CD4-positive, alpha-beta T cell treated with Interleukin-6 for 4 hours (primary cell): ENCODE results near the gene CADPS2.

Experiments
- DNase-seq: peaks from one replicate; pipeline ENCODE4 v3.0.0-alpha.2; 2020; ENCODE audit warnings: mixed read lengths

The CADPS2 gene

GRCh38 chr7:122584676-122585251 is 301.5 kb downstream of the CADPS2 start:
- no peak for DNase-seq

GRCh38 chr7:122578350-122578749 is 307.9 kb downstream of the CADPS2 start:
- no peak for DNase-seq

- no peak for DNase-seq
Observed at GRCh38 chr7:122577449-122578003, 308.7 kb downstream of the CADPS2 start.

GRCh38 chr7:122572706-122573105 is 313.6 kb downstream of the CADPS2 start:
- DNase-seq: no peak

GRCh38 chr7:122561326-122561725 is 324.9 kb downstream of the CADPS2 start:
- no peak for DNase-seq

GRCh38 chr7:122556873-122557542 is 329.3 kb downstream of the CADPS2 start:
- DNase-seq: no peak

- DNase-seq: no peak
Observed at GRCh38 chr7:122556219-122556618, 330.0 kb downstream of the CADPS2 start.

GRCh38 chr7:122553761-122554160 is 332.5 kb downstream of the CADPS2 start:
- no peak for DNase-seq

- no peak for DNase-seq
Observed at GRCh38 chr7:122552769-122553168, 333.5 kb downstream of the CADPS2 start.

- no peak for DNase-seq
Observed at GRCh38 chr7:122550545-122550944, 335.7 kb downstream of the CADPS2 start.

GRCh38 chr7:122549578-122549977 is 336.7 kb downstream of the CADPS2 start:
- DNase-seq: no peak

- no peak for DNase-seq
Observed at GRCh38 chr7:122546496-122546895, 339.8 kb downstream of the CADPS2 start.

- DNase-seq: no peak
Observed at GRCh38 chr7:122544463-122544862, 341.8 kb downstream of the CADPS2 start.

GRCh38 chr7:122543891-122544290 is 342.4 kb downstream of the CADPS2 start:
- DNase-seq: no peak

- no peak for DNase-seq
Observed at GRCh38 chr7:122543166-122543565, 343.1 kb downstream of the CADPS2 start.

- no peak for DNase-seq
Observed at GRCh38 chr7:122535086-122535485, 351.2 kb downstream of the CADPS2 start.

GRCh38 chr7:122532406-122533269 is 353.6 kb downstream of the CADPS2 start:
- no peak for DNase-seq

GRCh38 chr7:122528879-122529481 is 357.3 kb downstream of the CADPS2 start:
- DNase-seq: no peak

- no peak for DNase-seq
Observed at GRCh38 chr7:122525355-122525754, 360.9 kb downstream of the CADPS2 start.

GRCh38 chr7:122521767-122522166 is 364.5 kb downstream of the CADPS2 start:
- no peak for DNase-seq

- no peak for DNase-seq
Observed at GRCh38 chr7:122520971-122521555, 365.2 kb downstream of the CADPS2 start.

GRCh38 chr7:122518488-122518887 is 367.8 kb downstream of the CADPS2 start:
- DNase-seq: no peak

GRCh38 chr7:122517576-122517975 is 368.7 kb downstream of the CADPS2 start:
- DNase-seq: no peak
